MCF 10A (cell line): ENCODE results near the gene ATP6V0B. TPM values are rescaled to one million over a fixed set of nuclear protein-coding genes. Genes with fewer than 3 reads are reported as not detected.

ENCODE experiments used
- BruUV-seq: library from RNA; stranded (reverse); fragments of 400-500 nt; replicated peaks from 2 replicates; lab custom pipeline; 2021; lab: Mats Ljungman, UMichigan
- CTCF ChIA-PET: fragments of 300-600 bp; sonication (Branson Sonifier 250); formaldehyde crosslinking; extraction: SDS; loops from one replicate; lab custom pipeline; 2021; ENCODE audit warnings: antibody characterized with exemption, inconsistent platforms; lab: Yijun Ruan, JAX
- POLR2A ChIA-PET: fragments of 300-600, 350-650 bp; sonication (Branson Sonifier 250); formaldehyde crosslinking; extraction: SDS; loops from one replicate; lab custom pipeline; 2020; ENCODE audit warnings: antibody characterized with exemption, inconsistent platforms; lab: Yijun Ruan, JAX
- DNase-seq: peaks from one replicate; pipeline ENCODE4 v3.0.0-alpha.2; 2018; ENCODE audit not compliant: unreplicated experiment
- H3K27ac Mint-ChIP-seq: one replicate; pipeline ENCODE4 v1.8.0; 2022; ENCODE audit warnings: mild to moderate bottlenecking, low read depth, mixed read lengths; ENCODE audit not compliant: unreplicated experiment
- H3K27me3 Mint-ChIP-seq: one replicate; pipeline ENCODE4 v1.8.0; 2022; ENCODE audit warnings: mixed read lengths; ENCODE audit not compliant: insufficient read depth, unreplicated experiment
- H3K36me3 Mint-ChIP-seq: one replicate; pipeline ENCODE4 v1.8.0; 2022; ENCODE audit warnings: mild to moderate bottlenecking, moderate library complexity, mixed read lengths; ENCODE audit not compliant: insufficient read depth, unreplicated experiment
- H3K4me1 Mint-ChIP-seq: one replicate; pipeline ENCODE4 v1.8.0; 2022; ENCODE audit warnings: mixed read lengths; ENCODE audit not compliant: insufficient read depth, unreplicated experiment
- H3K4me3 Mint-ChIP-seq: one replicate; pipeline ENCODE4 v1.8.0; 2022; ENCODE audit warnings: mild to moderate bottlenecking, moderate library complexity, mixed read lengths; ENCODE audit not compliant: unreplicated experiment
- H3K9me3 Mint-ChIP-seq: one replicate; pipeline ENCODE4 v1.8.0; 2022; ENCODE audit warnings: mixed read lengths; ENCODE audit not compliant: unreplicated experiment
- intact Hi-C: fragments of 100-400 bp; cut with micrococcal nuclease; formaldehyde crosslinking; loops from 2 replicates; pipeline ENCODE4 v1.14.1; 2022
- total RNA-seq: library from RNA; stranded (reverse); gene quantifications from 2 replicates; pipeline ENCODE4 v1.2.3, GENCODE V29; 2022
- TF ChIP-seq, protein P1 (sequence below): fragments of 200-600 bp; IDR thresholded peaks from one replicate; pipeline ENCODE4 v1.8.0; 2022; ENCODE audit warnings: antibody characterized with exemption, mild to moderate bottlenecking; ENCODE audit not compliant: unreplicated experiment

ATP6V0B gene
- total RNA-seq, 1 experiment from 2014 or later = 120 TPM

DNA sequence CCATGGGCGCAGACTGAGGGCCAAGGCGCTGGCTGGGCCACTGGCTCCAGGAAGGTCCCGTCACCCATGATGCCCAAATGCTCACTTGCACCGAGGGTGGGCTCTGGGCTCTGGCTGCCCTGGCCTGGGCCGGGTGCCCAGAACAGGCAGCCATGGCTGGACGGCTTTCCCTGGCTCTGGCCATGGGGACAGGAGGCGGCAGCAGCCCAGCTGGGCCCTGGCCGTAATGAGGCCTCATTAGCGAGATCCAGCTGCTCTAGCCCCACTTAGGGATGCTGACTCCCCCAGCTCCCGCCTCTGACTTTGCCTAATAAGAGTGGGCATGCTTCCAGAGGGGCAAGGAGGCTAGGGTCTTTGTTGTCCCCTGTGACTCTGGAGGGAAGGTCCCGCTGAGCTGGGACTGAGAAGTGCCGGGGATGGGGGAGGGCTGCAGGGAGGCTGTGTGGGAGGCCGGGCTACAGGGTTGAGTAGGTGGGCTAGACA is 44.7 kb downstream of the ATP6V0B start:
- Mint-ChIP-seq H3K36me3 (peaks cover 27% of the 10 kb centered on the region), H3K4me1 (no peaks in the 10 kb centered on the region), H3K27ac (no peak overlapping the region), H3K27me3 (no peaks in the 10 kb centered on the region), H3K9me3 (no peaks in the 10 kb centered on the region), H3K4me3 (no peak overlapping the region)
- intact Hi-C loops = no loop called here
- BruUV-seq = no TSS peak
- no peak for DNase-seq
- POLR2A ChIA-PET = interaction anchor here (1.1 to 1.4 kb wide), 2 partner anchors 10 to 45 kb away, joined by 3 to 5 read pairs; partner anchors contain the start of gene ATP6V0B
- TF ChIP-seq, protein P1, sequence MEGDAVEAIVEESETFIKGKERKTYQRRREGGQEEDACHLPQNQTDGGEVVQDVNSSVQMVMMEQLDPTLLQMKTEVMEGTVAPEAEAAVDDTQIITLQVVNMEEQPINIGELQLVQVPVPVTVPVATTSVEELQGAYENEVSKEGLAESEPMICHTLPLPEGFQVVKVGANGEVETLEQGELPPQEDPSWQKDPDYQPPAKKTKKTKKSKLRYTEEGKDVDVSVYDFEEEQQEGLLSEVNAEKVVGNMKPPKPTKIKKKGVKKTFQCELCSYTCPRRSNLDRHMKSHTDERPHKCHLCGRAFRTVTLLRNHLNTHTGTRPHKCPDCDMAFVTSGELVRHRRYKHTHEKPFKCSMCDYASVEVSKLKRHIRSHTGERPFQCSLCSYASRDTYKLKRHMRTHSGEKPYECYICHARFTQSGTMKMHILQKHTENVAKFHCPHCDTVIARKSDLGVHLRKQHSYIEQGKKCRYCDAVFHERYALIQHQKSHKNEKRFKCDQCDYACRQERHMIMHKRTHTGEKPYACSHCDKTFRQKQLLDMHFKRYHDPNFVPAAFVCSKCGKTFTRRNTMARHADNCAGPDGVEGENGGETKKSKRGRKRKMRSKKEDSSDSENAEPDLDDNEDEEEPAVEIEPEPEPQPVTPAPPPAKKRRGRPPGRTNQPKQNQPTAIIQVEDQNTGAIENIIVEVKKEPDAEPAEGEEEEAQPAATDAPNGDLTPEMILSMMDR = no peak
- CTCF ChIA-PET = interaction anchor here (1.1 to 3.8 kb wide), 2 partner anchors 14 to 17 kb away, joined by 3 to 23 read pairs; no protein-coding TSS in a partner anchor

DNA sequence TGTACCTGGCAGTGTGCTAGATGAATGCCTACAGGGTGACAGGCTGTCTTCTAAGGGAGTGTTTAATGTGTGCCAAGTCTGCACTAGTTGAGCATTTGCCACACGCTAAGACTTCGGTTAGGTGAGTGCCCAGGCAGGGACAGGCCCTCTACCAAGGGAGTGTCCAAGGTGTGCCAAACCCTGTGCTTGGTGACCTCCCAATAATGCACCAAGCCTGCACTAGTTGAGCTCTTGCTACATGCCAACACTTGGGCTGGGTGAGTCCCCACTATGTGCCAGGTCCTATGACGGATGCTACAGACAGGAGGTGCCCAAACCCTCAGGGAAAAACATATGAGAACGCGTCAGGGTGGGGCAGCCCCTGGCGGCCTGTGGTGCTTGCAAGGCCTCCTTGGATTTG is 45.7 kb downstream of the ATP6V0B start:
- H3K27me3 Mint-ChIP-seq = no peaks in the 10 kb centered on the region
- H3K9me3 Mint-ChIP-seq = no peaks in the 10 kb centered on the region
- H3K36me3 Mint-ChIP-seq = peaks cover 36% of the 10 kb centered on the region
- BruUV-seq = no TSS peak
- TF ChIP-seq, protein P1 = no peak
- ChIA-PET CTCF (interaction anchor here (0.8 to 3.8 kb wide), 5 partner anchors 9 to 28 kb away, joined by 3 to 23 read pairs (median 6); no protein-coding TSS in a partner anchor), POLR2A (no interaction called here)
- intact Hi-C loops = no loop called here
- H3K4me3 Mint-ChIP-seq = no peak overlapping the region
- H3K27ac Mint-ChIP-seq = no peak overlapping the region
- DNase-seq = no peak
- peaks cover 7% of the 10 kb centered on the region for H3K4me1 Mint-ChIP-seq

DNA sequence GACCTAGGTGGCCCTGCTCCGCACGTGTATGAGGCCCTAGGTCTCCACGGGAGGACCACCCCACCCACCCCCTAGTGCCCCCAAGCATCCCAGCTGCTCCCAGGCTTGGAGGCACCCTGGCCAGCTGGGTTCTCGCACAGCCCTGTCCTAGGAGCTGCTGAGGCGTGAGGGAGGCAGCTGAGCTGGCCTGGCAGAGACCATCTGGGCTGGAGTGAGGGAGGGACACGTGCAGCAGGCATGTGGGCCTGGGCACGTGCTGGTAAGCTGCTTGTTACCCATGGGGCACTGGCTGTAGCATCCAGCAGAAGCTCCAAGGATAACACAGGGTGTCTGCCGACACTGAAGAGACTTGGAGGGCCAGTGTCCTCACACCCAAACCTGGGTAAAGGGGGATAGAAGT is 46.4 kb downstream of the ATP6V0B start:
- ChIA-PET CTCF (interaction anchor here (0.8 to 3.8 kb wide), 5 partner anchors 10 to 91 kb away, joined by 3 to 23 read pairs (median 6); no protein-coding TSS in a partner anchor), POLR2A (no interaction called here)
- intact Hi-C loops = no loop called here
- DNase-seq = no peak
- H3K4me1 Mint-ChIP-seq = peaks cover 7% of the 10 kb centered on the region
- peaks cover 38% of the 10 kb centered on the region for H3K36me3 Mint-ChIP-seq
- no peaks in the 10 kb centered on the region for H3K9me3 Mint-ChIP-seq
- H3K4me3 Mint-ChIP-seq = no peak overlapping the region
- no peak overlapping the region for H3K27ac Mint-ChIP-seq
- H3K27me3 Mint-ChIP-seq = no peaks in the 10 kb centered on the region
- no TSS peak for BruUV-seq
- TF ChIP-seq, protein P1 = no peak

DNA sequence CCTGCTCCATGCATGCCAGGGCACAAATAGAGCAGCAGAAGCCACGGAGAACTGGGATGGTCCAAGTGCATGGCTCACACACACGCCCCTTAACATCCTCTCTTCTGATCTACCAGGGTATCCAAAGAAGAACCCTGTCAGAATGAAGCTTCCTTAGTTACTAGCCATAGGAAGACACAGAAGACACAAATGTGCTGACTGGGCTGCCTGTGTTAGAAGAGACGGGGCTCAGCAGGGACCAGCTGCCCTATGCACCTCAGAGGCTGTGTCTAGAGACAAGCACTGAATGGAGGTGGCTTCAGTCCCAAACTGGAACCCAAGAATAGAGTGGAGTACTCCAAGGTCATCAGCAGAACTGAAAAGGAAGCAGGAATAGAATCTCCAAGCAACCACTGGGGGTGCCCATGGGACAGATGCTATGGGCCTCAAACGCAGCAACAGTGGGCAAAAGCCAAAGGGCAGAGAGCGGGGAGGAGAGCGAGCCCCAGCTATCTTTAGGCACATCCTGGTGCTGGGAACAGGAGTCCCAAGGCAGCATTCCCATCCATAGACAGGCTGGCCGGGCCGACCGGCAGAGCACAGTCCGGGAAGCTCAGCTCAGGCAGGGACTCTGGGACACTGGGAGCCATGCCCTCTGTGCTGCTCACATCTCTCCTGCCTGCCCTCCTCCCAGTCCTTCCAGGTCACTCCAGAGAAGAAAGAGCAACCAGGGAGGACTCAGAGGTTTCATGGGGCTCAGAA is 47.0 kb downstream of the ATP6V0B start:
- peaks cover 7% of the 10 kb centered on the region for H3K4me1 Mint-ChIP-seq
- POLR2A ChIA-PET = no interaction called here
- CTCF ChIA-PET = interaction anchor here (0.8 to 3.8 kb wide), 6 partner anchors 11 to 91 kb away, joined by 3 to 23 read pairs (median 6); no protein-coding TSS in a partner anchor
- peaks cover 38% of the 10 kb centered on the region for H3K36me3 Mint-ChIP-seq
- intact Hi-C loops = no loop called here
- no peak overlapping the region for H3K27ac Mint-ChIP-seq
- DNase-seq = no peak
- H3K4me3 Mint-ChIP-seq = no peak overlapping the region
- H3K27me3 Mint-ChIP-seq = no peaks in the 10 kb centered on the region
- no peaks in the 10 kb centered on the region for H3K9me3 Mint-ChIP-seq
- no TSS peak for BruUV-seq
- TF ChIP-seq, protein P1 = no peak
